Caco-2 (cell line): Measurements from ENCODE around the gene SLFN12L. TPM values are rescaled to one million over a fixed set of nuclear protein-coding genes. Genes with fewer than 3 reads are reported as not detected.

Experiments
- BruUV-seq: library from RNA; stranded (reverse); fragments of 400-500 nt; replicated peaks from 2 replicates; lab custom pipeline; 2021; lab: Mats Ljungman, UMichigan
- CTCF ChIA-PET: fragments of 300-600 bp; sonication (Branson Sonifier 250); formaldehyde crosslinking; loops from one replicate; lab custom pipeline; 2022; ENCODE audit warnings: antibody characterized with exemption; lab: Charles Lee
- POLR2A ChIA-PET: fragments of 300-600 bp; sonication (Branson Sonifier 250); formaldehyde crosslinking; loops from one replicate; lab custom pipeline; 2022; ENCODE audit warnings: antibody characterized with exemption; lab: Charles Lee
- DNase-seq, 2 experiments: peaks; one replicate each; pipeline versions ENCODE4 v3.0.0 to v3.0.0-alpha.2; 2020 to 2022
- H3K27me3 ChIP-seq: replicated peaks from 2 replicates; pipeline ENCODE4 v1.6.0; 2011; ENCODE audit warnings: low read length; ENCODE audit not compliant: control insufficient read depth, insufficient read depth
- H3K36me3 ChIP-seq: 2 replicates; pipeline ENCODE4 v1.5.1; 2011; ENCODE audit warnings: low read length; ENCODE audit not compliant: control insufficient read depth, insufficient read depth
- H3K4me1 ChIP-seq: fragments of 250-450 bp; sonication (Bioruptor Pico); 2 replicates; pipeline ENCODE4 v1.5.1; 2020; ENCODE audit warnings: mild to moderate bottlenecking
- H3K4me3 ChIP-seq: 2 replicates; pipeline ENCODE4 v1.5.1; 2011; ENCODE audit warnings: low read depth, mild to moderate bottlenecking, control low read depth, low read length
- H3K9me3 ChIP-seq: fragments of 250-450 bp; sonication (Bioruptor Pico); 2 replicates; pipeline ENCODE4 v1.5.1; 2020; ENCODE audit warnings: mild to moderate bottlenecking, moderate library complexity
- H3K27ac Mint-ChIP-seq: one replicate; pipeline ENCODE4 v1.8.0; 2022; ENCODE audit warnings: mixed read lengths; ENCODE audit not compliant: unreplicated experiment
- H3K27me3 Mint-ChIP-seq: one replicate; pipeline ENCODE4 v1.8.0; 2022; ENCODE audit warnings: mixed read lengths; ENCODE audit not compliant: insufficient read depth, unreplicated experiment
- H3K36me3 Mint-ChIP-seq: one replicate; pipeline ENCODE4 v1.8.0; 2022; ENCODE audit warnings: mild to moderate bottlenecking, mixed read lengths; ENCODE audit not compliant: insufficient read depth, unreplicated experiment
- H3K4me1 Mint-ChIP-seq: one replicate; pipeline ENCODE4 v1.8.0; 2022; ENCODE audit warnings: low read depth, mixed read lengths; ENCODE audit not compliant: unreplicated experiment
- H3K4me3 Mint-ChIP-seq: one replicate; pipeline ENCODE4 v1.8.0; 2022; ENCODE audit warnings: mild to moderate bottlenecking, moderate library complexity, mixed read lengths; ENCODE audit not compliant: unreplicated experiment
- H3K9me3 Mint-ChIP-seq: one replicate; pipeline ENCODE4 v1.8.0; 2022; ENCODE audit warnings: mixed read lengths; ENCODE audit not compliant: unreplicated experiment
- CTCF ChIP-seq, 2 experiments: fragments of 200-600 bp in 1 of 2; IDR thresholded peaks; 1 replicate in 1 of 2; 2 replicates in 1 of 2; pipeline versions ENCODE4 v1.5.1 to v1.8.0; 2011 to 2022; ENCODE audit warnings: antibody characterized with exemption in 1 of 2, control low read depth in 1 of 2, inconsistent platforms in 1 of 2, low read depth in 1 of 2, low read length in 1 of 2, mild to moderate bottlenecking in 1 of 2, moderate library complexity in 1 of 2; ENCODE audit not compliant: insufficient read depth in 1 of 2, severe bottlenecking in 1 of 2, unreplicated experiment in 1 of 2
- intact Hi-C: fragments of 100-400 bp; cut with micrococcal nuclease; formaldehyde crosslinking; loops from one replicate; pipeline ENCODE4 v1.10.0; 2022; ENCODE audit not compliant: unreplicated experiment
- total RNA-seq: library from RNA; stranded (reverse); gene quantifications from 2 replicates; pipeline ENCODE4 v1.2.3, GENCODE V29; 2022

The SLFN12L gene
- total RNA-seq, 1 experiment from 2014 or later = not detected

GRCh38 chr17:35499548-35499947 is 37.9 kb downstream of the SLFN12L start:
- Mint-ChIP-seq H3K36me3 (no peaks in the 10 kb centered on the region), H3K27me3 (peaks cover 15% of the 10 kb centered on the region), H3K4me3 (no peak overlapping the region), H3K9me3 (no peaks in the 10 kb centered on the region), H3K4me1 (no peaks in the 10 kb centered on the region), H3K27ac (no peak overlapping the region)
- no peak for DNase-seq
- CTCF ChIA-PET = interaction anchor here (1.0 kb wide), 1 partner anchor 12 kb away, joined by 3 read pairs; no protein-coding TSS in a partner anchor
- TF ChIP-seq CTCF (IDR thresholded peaks at IDR 0.05; ENCODE audit: insufficient read depth in 1 of 2, low read depth in 1 of 2, low read length in 1 of 2, severe bottlenecking in 1 of 2, unreplicated experiment in 1 of 2) = no peak
- H3K4me1 ChIP-seq = no peaks in the 10 kb centered on the region
- intact Hi-C loops = no loop called here
- POLR2A ChIA-PET = no interaction called here
- no peaks in the 10 kb centered on the region for H3K36me3 ChIP-seq
- no peaks in the 10 kb centered on the region for H3K27me3 ChIP-seq
- BruUV-seq = no TSS peak
- no peak overlapping the region for H3K4me3 ChIP-seq
- peaks cover 4% of the 10 kb centered on the region; the same call in 1 of the 2 replicates for H3K9me3 ChIP-seq

- CTCF ChIA-PET = interaction anchor here (1.0 kb wide), 1 partner anchor 13 kb away, joined by 3 read pairs; no protein-coding TSS in a partner anchor
- BruUV-seq = no TSS peak
- no peaks in the 10 kb centered on the region for H3K36me3 ChIP-seq
- TF ChIP-seq CTCF (IDR thresholded peaks at IDR 0.05; ENCODE audit: insufficient read depth in 1 of 2, low read depth in 1 of 2, low read length in 1 of 2, severe bottlenecking in 1 of 2, unreplicated experiment in 1 of 2) = no peak
- Mint-ChIP-seq H3K4me1 (no peaks in the 10 kb centered on the region), H3K27me3 (peaks cover 18% of the 10 kb centered on the region), H3K4me3 (no peak overlapping the region), H3K9me3 (no peaks in the 10 kb centered on the region), H3K27ac (no peak overlapping the region), H3K36me3 (no peaks in the 10 kb centered on the region)
- intact Hi-C loops = no loop called here
- no peaks in the 10 kb centered on the region for H3K27me3 ChIP-seq
- POLR2A ChIA-PET = no interaction called here
- H3K4me1 ChIP-seq = no peaks in the 10 kb centered on the region
- H3K9me3 ChIP-seq = peaks cover 4% of the 10 kb centered on the region; the same call in 1 of the 2 replicates
- no peak for DNase-seq
- no peak overlapping the region for H3K4me3 ChIP-seq
These were observed 38.9 kb downstream of the SLFN12L start for GRCh38 chr17:35498448-35499178.

- Histone ChIP-seq H3K4me3 (no peak overlapping the region), H3K27me3 (no peaks in the 10 kb centered on the region), H3K36me3 (no peaks in the 10 kb centered on the region), H3K9me3 (no peaks in the 10 kb centered on the region), H3K4me1 (no peaks in the 10 kb centered on the region)
- no peak overlapping the region for H3K27ac Mint-ChIP-seq
- H3K4me1 Mint-ChIP-seq = no peaks in the 10 kb centered on the region
- no peak overlapping the region for H3K4me3 Mint-ChIP-seq
- H3K9me3 Mint-ChIP-seq = no peaks in the 10 kb centered on the region
- no TSS peak for BruUV-seq
- H3K36me3 Mint-ChIP-seq = no peaks in the 10 kb centered on the region
- CTCF ChIA-PET = interaction anchor here (0.8 kb wide), 1 partner anchor 37 kb away, joined by 3 read pairs; no protein-coding TSS in a partner anchor
- intact Hi-C loops = no loop called here
- peaks cover 11% of the 10 kb centered on the region for H3K27me3 Mint-ChIP-seq
- POLR2A ChIA-PET = no interaction called here
- no peak for TF ChIP-seq CTCF (IDR thresholded peaks at IDR 0.05; ENCODE audit: insufficient read depth in 1 of 2, low read depth in 1 of 2, low read length in 1 of 2, severe bottlenecking in 1 of 2, unreplicated experiment in 1 of 2)
- DNase-seq = no peak
These were observed 40.8 kb downstream of the SLFN12L start for GRCh38 chr17:35496451-35497290.
